ENCODE measurements around the gene OR6B2. TPM values are rescaled to one million over a fixed set of nuclear protein-coding genes. Genes with fewer than 3 reads are reported as not detected.

Gene OR6B2
- total and polyA plus RNA-seq, 4 experiments from 2014 or later: not detected

- H3K4me1 ChIP-seq (ENCODE audit: insufficient read depth, low read length): no peaks in the 10 kb centered on the region
- no peak overlapping the region for H3K4me3 ChIP-seq (ENCODE audit: low read length in 2 of 2)
- Mint-ChIP-seq H3K4me1 (peaks cover 1 to 8% (median 7%) of the 10 kb centered on the region in 4 donors), H3K9me3 (peaks cover 0 to 5% (median 0%) of the 10 kb centered on the region in 8 donors), H3K27me3 (no peaks in the 10 kb centered on the region), H3K27ac (peak overlapping the region in 1 of 7 donors; percentile 3), H3K4me3 (no peak overlapping the region), H3K36me3 (peaks cover 51 to 72% of the 10 kb centered on the region in 2 donors)
- ChIA-PET POLR2A (ENCODE audit: partially characterized antibody) (no interaction called here), CTCF (ENCODE audit: partially characterized antibody) (interaction anchor here (1.6 kb wide), 1 partner anchor 9 kb away, joined by 5 read pairs; no protein-coding TSS in a partner anchor)
- intact Hi-C loops (cut with micrococcal nuclease): no loop called here
- no peaks in the 10 kb centered on the region for H3K9me3 ChIP-seq (ENCODE audit: control insufficient read depth in 1 of 2, low read length in 2 of 2)
- peaks cover 43% of the 10 kb centered on the region for H3K36me3 ChIP-seq (ENCODE audit: insufficient read depth, low read length)
- H3K27me3 ChIP-seq (ENCODE audit: insufficient read depth, low read length): no peaks in the 10 kb centered on the region
- no peak overlapping the region for H3K27ac ChIP-seq (ENCODE audit: low read depth, low read length)
- no peak for DNase-seq
Observed at GRCh38 chr2:239983004-239983778, 47.0 kb downstream of the OR6B2 start.

Other genes starting within 250 kb of the OR6B2 start
- 10 to 100 TPM; 86.0 to 99.4 TPM for gene NDUFA10, start 5.1 kb downstream of the OR6B2 start, total RNA-seq
- gene NDUFA10, start 5.1 kb downstream of the OR6B2 start, polyA plus RNA-seq: 100 to 1,000 TPM; 129 to 150 TPM
- gene OR6B3, start 23.1 kb upstream of the OR6B2 start, total RNA-seq: not detected
- gene OR6B3, start 23.1 kb upstream of the OR6B2 start, polyA plus RNA-seq: not detected
- 10 to 100 TPM; 82.2 to 82.5 TPM for gene COPS9, start 105.9 kb upstream of the OR6B2 start, total RNA-seq
- 100 to 1,000 TPM; 308 to 335 TPM for gene COPS9, start 105.9 kb upstream of the OR6B2 start, polyA plus RNA-seq
- not detected for gene OTOS, start 110.2 kb upstream of the OR6B2 start, total RNA-seq
- gene OTOS, start 110.2 kb upstream of the OR6B2 start, polyA plus RNA-seq: not detected

Measured in CD4-positive, alpha-beta memory T cell (primary cell).